Measurements from ENCODE around the gene FGF19.

Gene FGF19

GRCh38 chr11:69656536-69657455 lies 47.0 kb downstream of the FGF19 start:
- Mint-ChIP-seq H3K27ac (peak overlapping the region; percentile 71), H3K36me3 (ENCODE audit: low read depth) (peaks cover 22% of the 10 kb centered on the region), H3K9me3 (no peaks in the 10 kb centered on the region), H3K27me3 (ENCODE audit: low read depth, poor library complexity) (no peaks in the 10 kb centered on the region), H3K4me1 (peaks cover 63% of the 10 kb centered on the region), H3K4me3 (no peak overlapping the region)
- TF ChIP-seq, protein P1, sequence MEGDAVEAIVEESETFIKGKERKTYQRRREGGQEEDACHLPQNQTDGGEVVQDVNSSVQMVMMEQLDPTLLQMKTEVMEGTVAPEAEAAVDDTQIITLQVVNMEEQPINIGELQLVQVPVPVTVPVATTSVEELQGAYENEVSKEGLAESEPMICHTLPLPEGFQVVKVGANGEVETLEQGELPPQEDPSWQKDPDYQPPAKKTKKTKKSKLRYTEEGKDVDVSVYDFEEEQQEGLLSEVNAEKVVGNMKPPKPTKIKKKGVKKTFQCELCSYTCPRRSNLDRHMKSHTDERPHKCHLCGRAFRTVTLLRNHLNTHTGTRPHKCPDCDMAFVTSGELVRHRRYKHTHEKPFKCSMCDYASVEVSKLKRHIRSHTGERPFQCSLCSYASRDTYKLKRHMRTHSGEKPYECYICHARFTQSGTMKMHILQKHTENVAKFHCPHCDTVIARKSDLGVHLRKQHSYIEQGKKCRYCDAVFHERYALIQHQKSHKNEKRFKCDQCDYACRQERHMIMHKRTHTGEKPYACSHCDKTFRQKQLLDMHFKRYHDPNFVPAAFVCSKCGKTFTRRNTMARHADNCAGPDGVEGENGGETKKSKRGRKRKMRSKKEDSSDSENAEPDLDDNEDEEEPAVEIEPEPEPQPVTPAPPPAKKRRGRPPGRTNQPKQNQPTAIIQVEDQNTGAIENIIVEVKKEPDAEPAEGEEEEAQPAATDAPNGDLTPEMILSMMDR (IDR thresholded peaks at IDR 0.05): no peak
- DNase-seq: no peak

GRCh38 chr11:69655479-69656428 lies 48.1 kb downstream of the FGF19 start:
- Mint-ChIP-seq H3K36me3 (ENCODE audit: low read depth) (peaks cover 31% of the 10 kb centered on the region), H3K4me3 (no peak overlapping the region), H3K9me3 (no peaks in the 10 kb centered on the region), H3K27ac (peak overlapping the region; percentile 51), H3K4me1 (peaks cover 56% of the 10 kb centered on the region), H3K27me3 (ENCODE audit: low read depth, poor library complexity) (no peaks in the 10 kb centered on the region)
- DNase-seq: no peak
- TF ChIP-seq, protein P1 (IDR thresholded peaks at IDR 0.05): no peak

GRCh38 chr11:69654660-69655478 lies 49.0 kb downstream of the FGF19 start:
- no peak overlapping the region for H3K4me3 Mint-ChIP-seq
- no peaks in the 10 kb centered on the region for H3K27me3 Mint-ChIP-seq (ENCODE audit: low read depth, poor library complexity)
- H3K4me1 Mint-ChIP-seq: peaks cover 52% of the 10 kb centered on the region
- H3K27ac Mint-ChIP-seq: no peak overlapping the region
- TF ChIP-seq, protein P1 (IDR thresholded peaks at IDR 0.05): no peak
- H3K9me3 Mint-ChIP-seq: no peaks in the 10 kb centered on the region
- H3K36me3 Mint-ChIP-seq (ENCODE audit: low read depth): peaks cover 28% of the 10 kb centered on the region
- no peak for DNase-seq

DNA sequence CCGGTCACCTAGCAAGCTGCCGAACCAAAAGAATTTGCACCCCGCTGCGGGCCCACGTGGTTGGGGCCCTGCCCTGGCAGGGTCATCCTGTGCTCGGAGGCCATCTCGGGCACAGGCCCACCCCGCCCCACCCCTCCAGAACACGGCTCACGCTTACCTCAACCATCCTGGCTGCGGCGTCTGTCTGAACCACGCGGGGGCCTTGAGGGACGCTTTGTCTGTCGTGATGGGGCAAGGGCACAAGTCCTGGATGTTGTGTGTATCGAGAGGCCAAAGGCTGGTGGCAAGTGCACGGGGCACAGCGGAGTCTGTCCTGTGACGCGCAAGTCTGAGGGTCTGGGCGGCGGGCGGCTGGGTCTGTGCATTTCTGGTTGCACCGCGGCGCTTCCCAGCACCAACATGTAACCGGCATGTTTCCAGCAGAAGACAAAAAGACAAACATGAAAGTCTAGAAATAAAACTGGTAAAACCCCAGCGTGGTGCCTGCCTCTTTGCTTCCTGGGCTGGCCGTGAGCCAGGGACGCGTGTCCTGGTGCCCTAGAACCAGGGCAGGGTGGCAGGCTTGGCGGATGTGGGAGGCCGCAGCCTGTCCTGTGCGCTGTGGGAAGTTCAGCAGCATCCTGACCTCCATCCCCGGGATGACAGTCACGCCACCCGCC lies 49.7 kb downstream of the FGF19 start:
- Mint-ChIP-seq H3K27me3 (ENCODE audit: low read depth, poor library complexity) (no peaks in the 10 kb centered on the region), H3K36me3 (ENCODE audit: low read depth) (peaks cover 33% of the 10 kb centered on the region), H3K9me3 (no peaks in the 10 kb centered on the region), H3K4me3 (no peak overlapping the region), H3K27ac (no peak overlapping the region), H3K4me1 (peaks cover 50% of the 10 kb centered on the region)
- TF ChIP-seq, protein P1 (IDR thresholded peaks at IDR 0.05): no peak
- no peak for DNase-seq

GRCh38 chr11:69653406-69653960 lies 50.3 kb downstream of the FGF19 start:
- peaks cover 34% of the 10 kb centered on the region for H3K36me3 Mint-ChIP-seq (ENCODE audit: low read depth)
- H3K27me3 Mint-ChIP-seq (ENCODE audit: low read depth, poor library complexity): no peaks in the 10 kb centered on the region
- H3K27ac Mint-ChIP-seq: no peak overlapping the region
- no peak overlapping the region for H3K4me3 Mint-ChIP-seq
- H3K9me3 Mint-ChIP-seq: no peaks in the 10 kb centered on the region
- TF ChIP-seq, protein P1 (IDR thresholded peaks at IDR 0.05): no peak
- peaks cover 46% of the 10 kb centered on the region for H3K4me1 Mint-ChIP-seq
- DNase-seq: no peak

Data from nephron progenitor cell (in vitro differentiated cells).